ENCODE results near the gene KCNK15.

Gene KCNK15

GRCh38 chr20:44736170-44737021 lies 9.3 kb upstream of the KCNK15 start:
- DNase-seq (ENCODE audit: low spot score): peak; percentile 81

- DNase-seq (ENCODE audit: low spot score): no peak
These were observed 8.5 kb upstream of the KCNK15 start for GRCh38 chr20:44737116-44737515.

GRCh38 chr20:44738813-44739477 lies 6.7 kb upstream of the KCNK15 start:
- DNase-seq (ENCODE audit: low spot score): peak; percentile 75

- DNase-seq (ENCODE audit: low spot score): no peak
These were observed 5.7 kb upstream of the KCNK15 start for GRCh38 chr20:44739942-44740341.

- DNase-seq (ENCODE audit: low spot score): no peak
These were observed 3.2 kb upstream of the KCNK15 start for GRCh38 chr20:44742304-44743079.

- no peak for DNase-seq (ENCODE audit: low spot score)
These were observed 2.5 kb upstream of the KCNK15 start for GRCh38 chr20:44743080-44743701.

- no peak for DNase-seq (ENCODE audit: low spot score)
These were observed 1.6 kb upstream of the KCNK15 start for GRCh38 chr20:44743916-44744655.

- no peak for DNase-seq (ENCODE audit: low spot score)
These were observed 505 bp upstream of the KCNK15 start for GRCh38 chr20:44745122-44745597.

- no peak for DNase-seq (ENCODE audit: low spot score)
These were observed 901 bp downstream of the KCNK15 start for GRCh38 chr20:44746367-44747165.

- peak; percentile 80 for DNase-seq (ENCODE audit: low spot score)
These were observed 1.7 kb downstream of the KCNK15 start for GRCh38 chr20:44747166-44748004.

GRCh38 chr20:44748005-44748370 lies 2.3 kb downstream of the KCNK15 start:
- no peak for DNase-seq (ENCODE audit: low spot score)

GRCh38 chr20:44750081-44750805 lies 4.6 kb downstream of the KCNK15 start:
- no peak for DNase-seq (ENCODE audit: low spot score)

- DNase-seq (ENCODE audit: low spot score): no peak
These were observed 6.7 kb downstream of the KCNK15 start for GRCh38 chr20:44752099-44752931.

- no peak for DNase-seq (ENCODE audit: low spot score)
These were observed 8.9 kb downstream of the KCNK15 start for GRCh38 chr20:44754554-44754953.

GRCh38 chr20:44756011-44756688 lies 10.5 kb downstream of the KCNK15 start:
- DNase-seq (ENCODE audit: low spot score): no peak

- DNase-seq (ENCODE audit: low spot score): no peak
These were observed 11.3 kb downstream of the KCNK15 start for GRCh38 chr20:44756956-44757355.
